ENCODE results near the gene ST3GAL3.

ST3GAL3 gene

DNA sequence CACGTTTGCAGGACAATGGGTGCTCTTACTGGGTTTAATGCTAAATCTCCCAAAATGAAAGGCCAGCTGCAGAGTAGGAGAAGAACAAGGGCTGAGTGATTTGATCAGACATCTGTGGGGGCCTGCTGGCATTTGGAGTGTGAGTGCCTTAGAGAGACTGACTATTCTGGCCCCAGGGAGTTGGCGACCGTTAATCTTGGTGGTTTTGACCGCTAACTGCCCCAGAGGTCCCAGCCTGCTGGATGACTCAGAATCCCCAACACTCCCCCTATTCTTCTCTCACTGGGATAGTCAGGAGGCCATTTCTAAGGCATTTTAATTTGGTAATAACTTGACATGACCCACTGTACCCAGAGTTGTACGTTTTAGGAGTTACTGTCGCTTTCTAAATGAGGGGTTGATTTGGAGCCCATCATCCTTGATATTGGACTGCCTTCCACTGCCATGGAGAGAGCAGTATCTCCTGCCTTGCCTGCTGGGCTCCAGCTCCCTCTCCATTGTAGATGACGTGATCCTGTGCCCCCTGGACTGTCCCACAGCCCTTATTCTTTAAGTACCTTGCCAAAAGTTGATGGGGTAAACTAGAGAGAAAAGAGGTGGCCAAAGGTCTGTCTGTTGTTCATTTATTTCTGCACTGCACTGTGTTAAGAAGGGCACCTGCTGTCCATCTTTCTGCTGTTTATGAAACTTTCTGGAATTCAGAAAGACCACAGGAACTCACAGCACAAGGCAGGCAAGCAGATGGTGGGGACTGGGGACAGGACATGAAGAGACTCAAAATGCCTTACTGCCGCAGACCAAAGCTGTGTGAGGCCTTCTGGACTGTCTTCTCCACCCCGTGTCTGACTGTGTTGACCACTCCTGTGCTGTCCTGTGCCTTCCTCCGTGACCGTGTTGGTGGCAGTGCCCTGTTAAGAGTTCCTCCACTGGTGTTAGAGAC is 128.0 kb downstream of the ST3GAL3 start:
- no peak for TF ChIP-seq CTCF (IDR thresholded peaks at IDR 0.05; ENCODE audit: insufficient read depth, low read length, poor library complexity, severe bottlenecking)
- peak; percentile 41 for DNase-seq (ENCODE audit: extremely low read depth, insufficient read length)
- Histone ChIP-seq H3K36me3 (ENCODE audit: control insufficient read depth, insufficient read depth, low read length) (peaks cover 2% of the 10 kb centered on the region; the same call in 1 of the 2 replicates), H3K27me3 (replicated peaks; ENCODE audit: control insufficient read depth, insufficient read depth, low read length) (no peaks in the 10 kb centered on the region), H3K4me3 (replicated peaks; ENCODE audit: low read depth, low read length) (no peak overlapping the region)

GRCh38 chr1:43836267-43836951 is 129.1 kb downstream of the ST3GAL3 start:
- no peak overlapping the region for H3K4me3 ChIP-seq (replicated peaks; ENCODE audit: low read depth, low read length)
- no peaks in the 10 kb centered on the region for H3K27me3 ChIP-seq (replicated peaks; ENCODE audit: control insufficient read depth, insufficient read depth, low read length)
- no peak for TF ChIP-seq CTCF (IDR thresholded peaks at IDR 0.05; ENCODE audit: insufficient read depth, low read length, poor library complexity, severe bottlenecking)
- peaks cover 2% of the 10 kb centered on the region for H3K36me3 ChIP-seq (ENCODE audit: control insufficient read depth, insufficient read depth, low read length)
- DNase-seq (ENCODE audit: extremely low read depth, insufficient read length): peak; percentile 87

DNA sequence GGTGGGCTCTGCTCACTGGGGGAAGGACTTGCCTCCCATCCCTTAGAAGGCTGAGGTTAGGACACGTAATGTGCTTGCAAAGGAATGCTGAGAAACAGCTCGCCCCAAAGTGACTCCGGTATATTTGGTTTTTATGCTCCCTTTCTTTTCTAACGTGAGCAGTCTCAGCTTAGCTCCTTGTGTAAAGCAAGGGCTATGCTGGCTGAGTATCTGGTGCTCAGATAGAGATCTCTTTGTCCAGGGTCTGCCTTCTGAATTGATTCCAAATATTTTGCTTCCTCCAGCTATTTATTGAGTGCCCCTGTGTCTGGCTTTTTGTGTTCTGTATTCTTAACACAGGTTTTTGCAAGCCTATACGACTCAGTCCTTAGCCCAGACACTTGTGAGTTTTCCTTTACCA is 131.7 kb downstream of the ST3GAL3 start:
- H3K36me3 ChIP-seq (ENCODE audit: control insufficient read depth, insufficient read depth, low read length): peaks cover 2% of the 10 kb centered on the region
- no peaks in the 10 kb centered on the region for H3K27me3 ChIP-seq (replicated peaks; ENCODE audit: control insufficient read depth, insufficient read depth, low read length)
- DNase-seq (ENCODE audit: extremely low read depth, insufficient read length): no peak
- no peak for TF ChIP-seq CTCF (IDR thresholded peaks at IDR 0.05; ENCODE audit: insufficient read depth, low read length, poor library complexity, severe bottlenecking)
- H3K4me3 ChIP-seq (replicated peaks; ENCODE audit: low read depth, low read length): no peak overlapping the region

- Histone ChIP-seq H3K27me3 (replicated peaks; ENCODE audit: control insufficient read depth, insufficient read depth, low read length) (no peaks in the 10 kb centered on the region), H3K36me3 (ENCODE audit: control insufficient read depth, insufficient read depth, low read length) (no peaks in the 10 kb centered on the region; the same call in none of the 2 replicates), H3K4me3 (replicated peaks; ENCODE audit: low read depth, low read length) (no peak overlapping the region)
- no peak for DNase-seq (ENCODE audit: extremely low read depth, insufficient read length)
- TF ChIP-seq CTCF (IDR thresholded peaks at IDR 0.05; ENCODE audit: insufficient read depth, low read length, poor library complexity, severe bottlenecking): no peak
Measured at GRCh38 chr1:43841321-43842174, 134.2 kb downstream of the ST3GAL3 start.

DNA sequence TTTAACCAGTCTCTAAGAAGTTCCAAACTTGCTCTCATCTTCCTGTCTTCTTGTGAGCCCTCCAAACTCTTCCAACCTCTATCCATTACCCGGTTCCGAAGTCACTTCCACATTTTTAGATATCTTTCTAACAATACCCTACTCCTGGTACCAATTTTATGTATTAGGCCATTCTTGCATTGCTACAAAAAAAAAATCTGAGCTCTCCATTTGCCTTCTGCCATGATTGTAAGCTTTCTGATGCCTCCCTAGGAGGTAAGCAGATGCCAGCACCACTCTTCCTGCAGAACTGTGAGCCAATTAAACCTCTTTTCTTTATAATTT is 134.8 kb downstream of the ST3GAL3 start:
- Histone ChIP-seq H3K27me3 (replicated peaks; ENCODE audit: control insufficient read depth, insufficient read depth, low read length) (no peaks in the 10 kb centered on the region), H3K4me3 (replicated peaks; ENCODE audit: low read depth, low read length) (no peak overlapping the region), H3K36me3 (ENCODE audit: control insufficient read depth, insufficient read depth, low read length) (no peaks in the 10 kb centered on the region; the same call in none of the 2 replicates)
- no peak for TF ChIP-seq CTCF (IDR thresholded peaks at IDR 0.05; ENCODE audit: insufficient read depth, low read length, poor library complexity, severe bottlenecking)
- no peak for DNase-seq (ENCODE audit: extremely low read depth, insufficient read length)

Data from GM06990 (cell line).